HepG2 (cell line): Measurements from ENCODE around the gene CNPPD1. TPM values are rescaled to one million over a fixed set of nuclear protein-coding genes. Genes with fewer than 3 reads are reported as not detected.

ENCODE experiments used
- ATF7-NPFF ChIP-seq: sonication (generic); formaldehyde crosslinking; IDR thresholded peaks from 2 replicates; pipeline ENCODE4 v1.8.1; 2023; ENCODE audit warnings: mild to moderate bottlenecking, low read depth, missing genetic modification reagents, moderate library complexity
- CBX1 ChIP-seq: IDR thresholded peaks from one replicate; pipeline ENCODE4 v1.6.1; 2016; ENCODE audit warnings: antibody characterized with exemption, low read depth
- CREM ChIP-seq, 2 experiments: sonication (generic) in 1 of 2; formaldehyde crosslinking in 1 of 2; IDR thresholded peaks; 2 replicates each; pipeline versions ENCODE4 v1.4.0 to v1.6.1; 2016 to 2020; ENCODE audit warnings: antibody characterized with exemption in 1 of 2, mild to moderate bottlenecking in 1 of 2, missing genetic modification reagents in 1 of 2
- ERF ChIP-seq: IDR thresholded peaks from 2 replicates; pipeline ENCODE4 v1.6.1; 2018; ENCODE audit warnings: missing biosample characterization, missing genetic modification reagents
- MTF2 ChIP-seq: sonication (generic); formaldehyde crosslinking; IDR thresholded peaks from 2 replicates; pipeline ENCODE4 v1.5.0; 2020; ENCODE audit warnings: missing genetic modification reagents, borderline replicate concordance
- NFYB ChIP-seq: sonication (generic); formaldehyde crosslinking; IDR thresholded peaks from 2 replicates; pipeline ENCODE4 v1.4.0; 2020; ENCODE audit warnings: missing genetic modification reagents
- PLRG1 ChIP-seq: fragments of 450-650 bp; conservative IDR thresholded peaks from 2 replicates; pipeline ENCODE4 v1.6.1; 2016
- PRMT3 ChIP-seq: sonication (generic); formaldehyde crosslinking; IDR thresholded peaks from 2 replicates; pipeline ENCODE4 v1.8.1; 2022; ENCODE audit warnings: low read depth, mild to moderate bottlenecking, moderate library complexity, missing genetic modification reagents, borderline replicate concordance
- SMYD3 ChIP-seq: sonication (generic); formaldehyde crosslinking; IDR thresholded peaks from 2 replicates; pipeline ENCODE4 v1.8.1; 2023; ENCODE audit warnings: mild to moderate bottlenecking, missing genetic modification reagents
- SP1 ChIP-seq, 2 experiments: fragments of 450-650 bp in 1 of 2; sonication (generic) in 1 of 2; formaldehyde crosslinking in 1 of 2; IDR thresholded peaks; 2 replicates each; pipeline versions ENCODE4 v1.4.0 to v1.6.1; 2016 to 2020; ENCODE audit warnings: missing genetic modification reagents in 1 of 2
- SP4 ChIP-seq: sonication (generic); formaldehyde crosslinking; IDR thresholded peaks from 2 replicates; pipeline ENCODE4 v1.8.1; 2023; ENCODE audit warnings: mild to moderate bottlenecking, missing genetic modification reagents
- YEATS2 ChIP-seq: sonication (generic); formaldehyde crosslinking; IDR thresholded peaks from 2 replicates; pipeline ENCODE4 v1.4.0; 2020; ENCODE audit warnings: missing genetic modification reagents, borderline replicate concordance
- ZNF274 ChIP-seq: sonication (generic); formaldehyde crosslinking; IDR thresholded peaks from 2 replicates; pipeline ENCODE4 v1.5.1; 2020; ENCODE audit warnings: mild to moderate bottlenecking, missing genetic modification reagents
- ZNF292 ChIP-seq: sonication (generic); formaldehyde crosslinking; IDR thresholded peaks from 2 replicates; pipeline ENCODE4 v1.8.1; 2022; ENCODE audit warnings: mild to moderate bottlenecking, low read depth, missing genetic modification reagents, borderline replicate concordance
- ZNF552 ChIP-seq: sonication (generic); formaldehyde crosslinking; IDR thresholded peaks from 2 replicates; pipeline ENCODE4 v1.9.0; 2022; ENCODE audit warnings: missing genetic modification reagents, mild to moderate bottlenecking, borderline replicate concordance
- ZNF660 ChIP-seq: sonication (generic); formaldehyde crosslinking; IDR thresholded peaks from 2 replicates; pipeline ENCODE4 v1.5.1; 2020; ENCODE audit warnings: mild to moderate bottlenecking, low read depth, missing genetic modification reagents, borderline replicate concordance
- ZNF768 ChIP-seq: sonication (generic); formaldehyde crosslinking; IDR thresholded peaks from 2 replicates; pipeline ENCODE4 v1.4.0; 2020; ENCODE audit warnings: missing genetic modification reagents
- polyA plus RNA-seq, 8 experiments: library from polyadenylated mRNA; depleted of rRNA in 3 of 8; stranded (reverse) in 7 of 8; unstranded in 1 of 8; fragments of >200 nt; fragmentation: Illumina TruSeq in 4 of 8; extraction: Trizol in 4 of 8; gene quantifications; 2 replicates each; pipeline versions ENCODE4 v1.2.1 to v1.2.3, GENCODE V29; 2011 to 2016; ENCODE audit warnings: low read depth in 4 of 8, missing spikeins in 1 of 8, mixed read lengths in 1 of 8; ENCODE audit not compliant: insufficient read depth in 1 of 8
- total RNA-seq, 5 experiments: library from RNA; depleted of rRNA; stranded (reverse); fragments of >200 nt; fragmentation: Illumina TruSeq; extraction: Trizol; gene quantifications; 2 replicates each; pipeline ENCODE4 v1.2.3, GENCODE V29; 2016; ENCODE audit warnings: low read depth in 1 of 5
- TF ChIP-seq, protein P1 (sequence below): IDR thresholded peaks from 2 replicates; pipeline ENCODE4 v1.6.1; 2018; ENCODE audit warnings: missing genetic modification reagents, mild to moderate bottlenecking, missing compliant biosample characterization
- TF ChIP-seq, protein P2 (sequence below): IDR thresholded peaks from 2 replicates; pipeline ENCODE4 v1.6.1; 2016
- TF ChIP-seq, protein P3 (sequence below): sonication (generic); formaldehyde crosslinking; IDR thresholded peaks from 2 replicates; pipeline ENCODE4 v1.5.1; 2020; ENCODE audit warnings: missing genetic modification reagents, mild to moderate bottlenecking, borderline replicate concordance
- TF ChIP-seq, protein P4 (sequence below): sonication (generic); formaldehyde crosslinking; IDR thresholded peaks from 2 replicates; pipeline ENCODE4 v1.4.0; 2020; ENCODE audit warnings: mild to moderate bottlenecking, missing genetic modification reagents

CNPPD1 gene
- total and polyA plus RNA-seq, 2 of the 13 experiments (the other 11 are each of a cell fraction or from before 2014, with no cell fraction given) = 35.5 to 49.4 TPM

DNA sequence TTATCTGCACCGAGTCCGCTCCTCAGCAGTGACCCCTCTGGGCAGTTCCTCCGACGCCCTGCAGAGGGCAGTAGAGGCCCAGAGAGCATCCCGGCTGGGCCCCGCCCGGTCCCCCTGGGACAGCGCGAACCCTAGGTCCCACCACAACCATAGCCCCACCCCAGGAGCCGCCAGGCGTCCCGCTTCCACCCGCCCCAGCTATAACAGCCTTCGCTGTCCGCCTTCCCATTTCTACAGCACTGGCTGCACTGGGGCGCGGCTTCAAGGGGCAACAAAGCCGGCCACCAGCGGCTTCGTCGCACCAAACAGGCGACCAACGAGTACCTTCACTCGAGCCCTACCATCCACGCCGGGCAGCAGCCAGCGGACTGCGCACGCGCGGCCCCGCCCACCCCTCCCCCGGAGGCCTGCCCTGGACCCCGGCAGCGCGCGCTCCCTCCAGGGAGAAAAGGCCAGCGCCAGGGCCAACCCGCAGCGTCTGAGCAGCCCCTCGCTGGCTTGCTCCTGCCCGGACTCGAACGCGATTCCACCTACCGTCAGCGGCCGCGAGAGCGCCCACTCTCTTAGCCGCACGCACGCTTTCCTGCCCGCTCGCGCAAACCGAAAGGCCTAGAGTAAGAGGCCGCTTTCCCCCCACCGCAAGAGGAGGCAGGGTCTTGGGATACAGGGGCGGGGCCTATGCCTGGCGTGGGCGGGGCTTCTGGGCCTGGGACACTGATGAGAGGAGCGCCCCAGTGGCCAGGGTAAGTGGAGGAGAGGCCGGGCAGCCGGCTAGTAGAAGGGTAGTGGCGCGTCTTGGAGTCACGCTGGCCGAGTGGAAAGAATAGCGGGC, 16.3 kb downstream of the CNPPD1 start, which contains the start of gene NHEJ1 (continued):
- TF ChIP-seq, protein P1, sequence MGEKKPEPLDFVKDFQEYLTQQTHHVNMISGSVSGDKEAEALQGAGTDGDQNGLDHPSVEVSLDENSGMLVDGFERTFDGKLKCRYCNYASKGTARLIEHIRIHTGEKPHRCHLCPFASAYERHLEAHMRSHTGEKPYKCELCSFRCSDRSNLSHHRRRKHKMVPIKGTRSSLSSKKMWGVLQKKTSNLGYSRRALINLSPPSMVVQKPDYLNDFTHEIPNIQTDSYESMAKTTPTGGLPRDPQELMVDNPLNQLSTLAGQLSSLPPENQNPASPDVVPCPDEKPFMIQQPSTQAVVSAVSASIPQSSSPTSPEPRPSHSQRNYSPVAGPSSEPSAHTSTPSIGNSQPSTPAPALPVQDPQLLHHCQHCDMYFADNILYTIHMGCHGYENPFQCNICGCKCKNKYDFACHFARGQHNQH (CRISPR knock-in tag) = peak; percentile 87; the same call in 1 of the 2 replicates
- TF ChIP-seq SP4 (CRISPR knock-in tag) (peak; percentile 87), CREM (IDR thresholded peaks at IDR 0.05) (no peak), CREM (CRISPR knock-in tag; IDR thresholded peaks at IDR 0.05) (no peak), ZNF292 (no peak), ATF7-NPFF (CRISPR knock-in tag) (peak; percentile 61; the same call in 1 of the 2 replicates), YEATS2 (CRISPR knock-in tag) (peak; percentile 81), MTF2 (CRISPR knock-in tag) (no peak; the same call in 1 of the 2 replicates), ZNF274 (CRISPR knock-in tag) (peak; percentile 98), NFYB (CRISPR knock-in tag) (no peak), ZNF768 (CRISPR knock-in tag) (peak; percentile 74), ERF (peak; percentile 91), SMYD3 (peak; percentile 96), SP1 (IDR thresholded peaks at IDR 0.05) (no peak), SP1 (CRISPR knock-in tag; IDR thresholded peaks at IDR 0.05) (peak; percentile 73), CBX1 (peak; percentile 30), ZNF660 (no peak), ZNF552 (CRISPR knock-in tag) (no peak; the same call in 1 of the 2 replicates), PLRG1 (no peak), PRMT3 (CRISPR knock-in tag) (no peak)
- TF ChIP-seq, protein P2, sequence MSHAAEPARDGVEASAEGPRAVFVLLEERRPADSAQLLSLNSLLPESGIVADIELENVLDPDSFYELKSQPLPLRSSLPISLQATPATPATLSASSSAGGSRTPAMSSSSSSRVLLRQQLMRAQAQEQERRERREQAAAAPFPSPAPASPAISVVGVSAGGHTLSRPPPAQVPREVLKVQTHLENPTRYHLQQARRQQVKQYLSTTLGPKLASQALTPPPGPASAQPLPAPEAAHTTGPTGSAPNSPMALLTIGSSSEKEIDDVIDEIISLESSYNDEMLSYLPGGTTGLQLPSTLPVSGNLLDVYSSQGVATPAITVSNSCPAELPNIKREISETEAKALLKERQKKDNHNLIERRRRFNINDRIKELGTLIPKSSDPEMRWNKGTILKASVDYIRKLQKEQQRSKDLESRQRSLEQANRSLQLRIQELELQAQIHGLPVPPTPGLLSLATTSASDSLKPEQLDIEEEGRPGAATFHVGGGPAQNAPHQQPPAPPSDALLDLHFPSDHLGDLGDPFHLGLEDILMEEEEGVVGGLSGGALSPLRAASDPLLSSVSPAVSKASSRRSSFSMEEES (CRISPR knock-in tag) = 0 out of 2 replicates have a peak, but pooled peaks have one; percentile 12
- TF ChIP-seq, protein P3, sequence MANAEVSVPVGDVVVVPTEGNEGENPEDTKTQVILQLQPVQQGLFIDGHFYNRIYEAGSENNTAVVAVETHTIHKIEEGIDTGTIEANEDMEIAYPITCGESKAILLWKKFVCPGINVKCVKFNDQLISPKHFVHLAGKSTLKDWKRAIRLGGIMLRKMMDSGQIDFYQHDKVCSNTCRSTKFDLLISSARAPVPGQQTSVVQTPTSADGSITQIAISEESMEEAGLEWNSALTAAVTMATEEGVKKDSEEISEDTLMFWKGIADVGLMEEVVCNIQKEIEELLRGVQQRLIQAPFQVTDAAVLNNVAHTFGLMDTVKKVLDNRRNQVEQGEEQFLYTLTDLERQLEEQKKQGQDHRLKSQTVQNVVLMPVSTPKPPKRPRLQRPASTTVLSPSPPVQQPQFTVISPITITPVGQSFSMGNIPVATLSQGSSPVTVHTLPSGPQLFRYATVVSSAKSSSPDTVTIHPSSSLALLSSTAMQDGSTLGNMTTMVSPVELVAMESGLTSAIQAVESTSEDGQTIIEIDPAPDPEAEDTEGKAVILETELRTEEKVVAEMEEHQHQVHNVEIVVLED = peak; percentile 67; the same call in 1 of the 2 replicates
- TF ChIP-seq, protein P4, sequence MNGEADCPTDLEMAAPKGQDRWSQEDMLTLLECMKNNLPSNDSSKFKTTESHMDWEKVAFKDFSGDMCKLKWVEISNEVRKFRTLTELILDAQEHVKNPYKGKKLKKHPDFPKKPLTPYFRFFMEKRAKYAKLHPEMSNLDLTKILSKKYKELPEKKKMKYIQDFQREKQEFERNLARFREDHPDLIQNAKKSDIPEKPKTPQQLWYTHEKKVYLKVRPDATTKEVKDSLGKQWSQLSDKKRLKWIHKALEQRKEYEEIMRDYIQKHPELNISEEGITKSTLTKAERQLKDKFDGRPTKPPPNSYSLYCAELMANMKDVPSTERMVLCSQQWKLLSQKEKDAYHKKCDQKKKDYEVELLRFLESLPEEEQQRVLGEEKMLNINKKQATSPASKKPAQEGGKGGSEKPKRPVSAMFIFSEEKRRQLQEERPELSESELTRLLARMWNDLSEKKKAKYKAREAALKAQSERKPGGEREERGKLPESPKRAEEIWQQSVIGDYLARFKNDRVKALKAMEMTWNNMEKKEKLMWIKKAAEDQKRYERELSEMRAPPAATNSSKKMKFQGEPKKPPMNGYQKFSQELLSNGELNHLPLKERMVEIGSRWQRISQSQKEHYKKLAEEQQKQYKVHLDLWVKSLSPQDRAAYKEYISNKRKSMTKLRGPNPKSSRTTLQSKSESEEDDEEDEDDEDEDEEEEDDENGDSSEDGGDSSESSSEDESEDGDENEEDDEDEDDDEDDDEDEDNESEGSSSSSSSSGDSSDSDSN (CRISPR knock-in tag) = peak; percentile 86
